Activated T-helper 1 cell treated with anti-CD3 and anti-CD28 coated beads, Interleukin-2, amount 50 U/mL, for 16 hours (primary cell): Measurements from ENCODE around the gene TMEM156.

Experiments used
- DNase-seq, 2 donors: peaks; one replicate each; pipeline ENCODE4 v3.0.0-alpha.2; 2020; ENCODE audit warnings: low read depth in 1 of 2, low spot score in 1 of 2

Gene TMEM156

GRCh38 chr4:38928568-38928967 lies 103.6 kb downstream of the TMEM156 start:
- no peak for DNase-seq

- DNase-seq: no peak
Measured at GRCh38 chr4:38926896-38927295, 105.3 kb downstream of the TMEM156 start.

GRCh38 chr4:38925492-38926413 lies 106.5 kb downstream of the TMEM156 start:
- DNase-seq: no peak

- no peak for DNase-seq
Measured at GRCh38 chr4:38924353-38924752, 107.9 kb downstream of the TMEM156 start.

- no peak for DNase-seq
Measured at GRCh38 chr4:38923746-38924145, 108.5 kb downstream of the TMEM156 start.

GRCh38 chr4:38921151-38921550 lies 111.1 kb downstream of the TMEM156 start:
- DNase-seq: no peak

- DNase-seq: no peak
Measured at GRCh38 chr4:38920677-38921076, 111.5 kb downstream of the TMEM156 start.

- no peak for DNase-seq
Measured at GRCh38 chr4:38920186-38920585, 112.0 kb downstream of the TMEM156 start.

- DNase-seq: no peak
Measured at GRCh38 chr4:38919494-38919893, 112.7 kb downstream of the TMEM156 start.

- DNase-seq: no peak
Measured at GRCh38 chr4:38917481-38918025, 114.7 kb downstream of the TMEM156 start.
